ENCODE measurements around the gene PCTP. TPM values are rescaled to one million over a fixed set of nuclear protein-coding genes. Genes with fewer than 3 reads are reported as not detected.

Gene PCTP
- total and polyA plus RNA-seq, 2 of the 4 experiments (the other 2 are of a cell fraction): 11.6 to 12.9 TPM

- Histone ChIP-seq H4K8ac (ENCODE audit: low read depth in 2 of 2, low read length in 2 of 2) (no peak overlapping the region), H3K27ac (ENCODE audit: insufficient read depth, low read length) (no peak overlapping the region), H3K9ac (ENCODE audit: low read depth, low read length) (no peak overlapping the region), H3K23ac (ENCODE audit: low read depth, low read length) (no peak overlapping the region), H3K4me1 (ENCODE audit: control insufficient read depth, insufficient read depth, low read length) (peaks cover 2% of the 10 kb centered on the region; the same call in 1 of the 2 replicates), H3K9me3 (ENCODE audit: control insufficient read depth, insufficient read depth, low read length) (no peaks in the 10 kb centered on the region), H4K20me1 (ENCODE audit: insufficient read depth, low read length) (no peaks in the 10 kb centered on the region), H2BK120ac (ENCODE audit: low read depth, low read length) (no peak overlapping the region), H3K14ac (replicated peaks; ENCODE audit: low read depth, low read length) (no peak overlapping the region), H3K4ac (ENCODE audit: low read depth, low read length) (no peak overlapping the region), H3K27me3 (ENCODE audit: control insufficient read depth, insufficient read depth, low read length) (peaks cover 3% of the 10 kb centered on the region), H3K36me3 (ENCODE audit: control insufficient read depth, insufficient read depth, low read length) (no peaks in the 10 kb centered on the region), H3K4me3 (ENCODE audit: insufficient read depth, low read depth, low read length) (no peak overlapping the region), H2AFZ (replicated peaks; ENCODE audit: low read length, poor library complexity) (no peak overlapping the region), H2BK15ac (ENCODE audit: low read depth, low read length) (no peak overlapping the region), H2BK5ac (ENCODE audit: low read depth, low read length, poor library complexity, severe bottlenecking) (no peak overlapping the region), H2AK5ac (ENCODE audit: low read depth, low read length) (no peak overlapping the region), H3K56ac (ENCODE audit: extremely low read depth, insufficient read depth, low read length) (no peak overlapping the region), H3K79me1 (ENCODE audit: low read depth in 1 of 2, low read length in 2 of 2) (no peaks in the 10 kb centered on the region), H3K4me2 (ENCODE audit: low read depth, low read length) (no peak overlapping the region), H3K9me1 (ENCODE audit: insufficient read depth, low read length) (no peaks in the 10 kb centered on the region), H4K91ac (ENCODE audit: insufficient read depth, low read depth, low read length) (no peak overlapping the region), H2BK20ac (ENCODE audit: low read depth, low read length) (no peak overlapping the region), H4K5ac (ENCODE audit: low read depth, low read length) (no peak overlapping the region), H2AK9ac (replicated peaks; ENCODE audit: low read depth, low read length, poor library complexity) (no peak overlapping the region), H3K18ac (ENCODE audit: low read depth, low read length) (no peak overlapping the region)
- dilution Hi-C loops (cut with HindIII; ENCODE audit: low sequenced_read_pairs, unreplicated experiment) (no loop called here), in situ Hi-C loops (cut with MboI; ENCODE audit: low sequenced_read_pairs) (no loop called here), intact Hi-C loops (cut with micrococcal nuclease) (no loop called here)
- ATAC-seq (ENCODE audit: low read depth) (no peak), DNase-seq (no peak)
- WGBS, 2 experiments (ENCODE audit: extremely low coverage in 2 of 2, insufficient read length in 1 of 2): 100% methylated on average over 1 of the region's 7 CpGs; no CpG with 5 or more reads in 1 of the 2 experiments
- ChIA-PET POLR2A (ENCODE audit: unreplicated experiment) (no interaction called here), CTCF (interaction anchor here (1.1 kb wide), 1 partner anchor 183 kb away, joined by 3 read pairs; no protein-coding TSS in a partner anchor)
- TF ChIP-seq SMC3 (IDR thresholded peaks at IDR 0.05; ENCODE audit: low read depth, low read length) (no peak), CEBPB (IDR thresholded peaks at IDR 0.05; ENCODE audit: low read depth, low read length) (no peak), MXI1 (IDR thresholded peaks at IDR 0.05; ENCODE audit: borderline replicate concordance, low read depth, low read length) (no peak), MAZ (IDR thresholded peaks at IDR 0.05; ENCODE audit: borderline replicate concordance, low read depth, low read length) (no peak), ELK1 (IDR thresholded peaks at IDR 0.05; ENCODE audit: borderline replicate concordance, low read depth, low read length) (no peak), NFE2L2 (IDR thresholded peaks at IDR 0.05; ENCODE audit: low read depth, low read length) (no peak), RFX5 (IDR thresholded peaks at IDR 0.05; ENCODE audit: low read depth, low read length) (no peak), FOS (IDR thresholded peaks at IDR 0.05; ENCODE audit: low read depth, low read length) (no peak), POLR2A (IDR thresholded peaks at IDR 0.05; ENCODE audit: low read depth, low read length) (no peak), RAD21 (IDR thresholded peaks at IDR 0.05; ENCODE audit: low read length) (no peak), BHLHE40 (IDR thresholded peaks at IDR 0.05; ENCODE audit: low read depth, low read length) (no peak), CTCF (conservative IDR thresholded peaks at IDR 0.05; ENCODE audit: low read depth, low read length) (no peak), USF2 (IDR thresholded peaks at IDR 0.05; ENCODE audit: low read depth, low read length) (no peak), CHD1 (IDR thresholded peaks at IDR 0.05; ENCODE audit: low read depth, low read length) (no peak), RCOR1 (IDR thresholded peaks at IDR 0.05; ENCODE audit: insufficient replicate concordance, low read length) (no peak), MAFK (IDR thresholded peaks at IDR 0.05; ENCODE audit: low read depth, low read length) (no peak)
- no TSS peak for BruUV-seq (replicated peaks)
These were observed 41.4 kb upstream of the PCTP start for GRCh38 chr17:55709440-55709839.

Data from IMR-90 (cell line).